Stimulated activated CD4-positive, alpha-beta T cell treated with anti-CD3 and anti-CD28 coated beads, Interleukin-2, amount 100 ng/mL, for 4 hours (primary cell): ENCODE measurements around the gene HDAC7.
A peak's percentile ranks its signal among the peaks of the same experiment; 100 is the strongest.

ENCODE experiments used
- DNase-seq: peaks from one replicate; pipeline ENCODE4 v3.0.0-alpha.2; 2020; ENCODE audit warnings: low read depth

HDAC7 gene

GRCh38 chr12:47793015-47793681 lies 26.6 kb downstream of the HDAC7 start:
- DNase-seq: no peak

GRCh38 chr12:47791874-47792273 lies 27.8 kb downstream of the HDAC7 start:
- DNase-seq: no peak

DNA sequence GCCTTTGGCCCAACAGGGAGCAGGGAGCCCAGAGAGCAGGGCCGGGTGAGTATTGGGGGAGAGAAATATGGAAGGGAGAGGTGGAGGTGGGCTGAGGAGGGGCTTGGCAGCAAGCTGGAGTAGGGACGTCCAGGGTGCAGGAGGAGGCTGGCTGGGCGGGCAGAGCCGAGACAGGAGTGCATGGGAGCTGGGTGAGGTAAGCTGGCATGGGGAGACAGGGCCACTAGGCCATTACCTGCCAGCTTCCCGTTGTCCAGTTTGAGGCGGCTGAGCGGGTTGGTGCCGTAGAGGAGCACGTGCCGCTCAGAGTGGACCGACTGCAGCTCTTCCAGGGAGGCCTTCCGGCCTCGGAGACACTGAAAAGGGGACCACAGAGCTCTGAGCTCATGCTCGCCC lies 28.4 kb downstream of the HDAC7 start:
- no peak for DNase-seq

DNA sequence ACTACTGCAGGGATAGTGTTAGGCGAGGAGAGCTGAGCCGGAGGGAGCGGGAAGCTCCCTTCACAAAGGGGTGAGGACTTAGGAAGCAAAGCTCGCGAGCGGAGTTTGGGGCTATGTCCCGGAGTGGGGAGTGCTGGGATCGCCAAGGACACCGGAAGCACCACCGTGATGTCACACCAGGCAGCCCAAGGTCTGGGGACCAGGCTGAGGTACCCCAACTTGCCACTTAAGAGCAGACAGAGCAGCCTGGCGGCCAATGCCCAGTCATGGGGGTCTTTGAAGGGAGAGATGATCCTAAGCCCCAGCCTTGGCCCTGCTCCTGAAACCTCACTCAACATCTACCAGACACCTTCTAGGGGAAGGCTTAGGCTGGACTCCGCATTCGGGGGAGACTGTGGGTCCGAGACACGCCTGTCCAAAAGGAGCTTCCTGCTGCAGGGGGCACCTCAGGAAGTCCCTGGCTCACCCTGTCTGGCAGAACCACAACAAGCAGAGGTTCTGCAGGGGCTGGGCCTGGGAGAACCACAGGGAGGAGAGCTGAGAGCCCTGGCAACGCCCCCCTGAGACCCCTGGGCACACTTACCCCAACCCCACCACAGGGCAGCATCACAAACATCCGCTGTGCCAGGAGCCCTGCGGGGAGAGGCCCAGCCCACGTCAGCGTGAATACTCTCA lies 28.9 kb downstream of the HDAC7 start:
- no peak for DNase-seq

DNA sequence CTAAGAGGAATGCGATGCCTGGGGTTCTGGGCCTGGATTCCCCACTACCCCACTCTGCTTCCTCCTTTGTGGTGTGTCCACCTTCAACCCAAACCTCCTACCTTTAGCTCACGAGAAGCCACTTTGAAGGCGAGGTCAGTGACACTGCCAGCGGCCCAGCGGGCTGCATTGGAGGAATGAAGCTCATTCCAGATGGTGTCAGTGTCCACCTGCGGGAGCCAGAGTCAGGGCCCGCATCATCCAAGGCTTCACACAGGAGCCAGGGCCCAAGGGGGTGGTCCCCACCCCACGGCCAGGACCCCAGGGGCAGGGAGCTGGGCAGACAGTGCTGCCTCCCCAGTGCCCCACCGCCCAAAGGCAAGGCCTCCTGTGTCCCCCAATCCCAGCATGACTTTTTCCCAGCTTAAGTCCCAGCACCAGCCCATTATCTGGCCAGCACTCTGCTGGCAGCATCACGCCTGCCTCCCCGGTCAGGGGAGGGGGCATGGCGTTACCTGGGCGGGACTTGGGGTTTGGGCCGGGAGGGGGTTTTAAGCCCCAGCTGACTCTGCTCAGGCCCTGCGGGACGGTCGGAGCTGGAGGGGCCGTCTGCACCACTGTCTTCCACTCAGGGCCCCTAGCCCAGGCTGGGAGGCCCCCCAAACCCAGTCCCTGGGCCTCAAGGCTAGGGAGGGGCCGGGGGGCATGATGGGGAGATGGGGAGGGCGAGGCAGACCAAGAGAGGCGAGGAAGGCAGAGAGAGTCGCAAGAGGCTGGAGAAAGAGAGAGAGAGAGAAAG lies 29.8 kb downstream of the HDAC7 start:
- no peak for DNase-seq

GRCh38 chr12:47789141-47789540 lies 30.6 kb downstream of the HDAC7 start:
- DNase-seq: no peak

DNA sequence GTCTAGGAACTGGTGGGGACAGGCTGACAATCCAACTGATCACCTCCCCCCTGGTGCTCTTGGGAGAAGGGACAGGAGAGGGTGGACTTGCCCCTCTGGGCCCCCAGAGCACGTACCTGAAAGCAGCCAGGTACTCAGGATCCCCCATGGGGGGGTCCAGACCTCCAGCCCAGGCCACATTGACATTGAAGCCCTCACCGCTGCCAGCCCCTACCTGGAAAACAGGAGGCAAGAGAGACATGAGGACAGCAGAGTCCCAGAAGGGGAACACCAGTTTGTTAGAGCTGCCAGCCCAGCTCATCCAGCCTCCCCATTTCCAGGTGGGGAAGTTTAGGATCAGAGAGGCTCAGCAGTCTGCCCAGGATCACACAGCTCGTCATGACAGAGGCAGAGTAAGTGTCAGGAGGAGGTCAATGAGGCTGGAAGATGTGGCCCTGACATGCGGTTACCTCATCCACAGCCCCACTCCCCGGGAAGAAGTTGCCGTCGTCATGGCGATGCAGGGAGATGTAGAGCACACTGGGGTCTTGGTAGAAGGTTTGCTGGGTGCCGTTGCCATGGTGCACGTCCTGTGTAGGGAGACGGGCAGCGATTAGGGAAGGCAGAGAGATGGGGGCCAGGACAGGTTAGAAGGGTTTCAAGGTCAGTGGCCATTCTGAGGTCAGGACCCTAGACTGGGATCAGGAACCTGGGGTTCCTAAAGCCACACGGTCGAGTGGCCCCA lies 31.9 kb downstream of the HDAC7 start:
- DNase-seq: no peak

DNA sequence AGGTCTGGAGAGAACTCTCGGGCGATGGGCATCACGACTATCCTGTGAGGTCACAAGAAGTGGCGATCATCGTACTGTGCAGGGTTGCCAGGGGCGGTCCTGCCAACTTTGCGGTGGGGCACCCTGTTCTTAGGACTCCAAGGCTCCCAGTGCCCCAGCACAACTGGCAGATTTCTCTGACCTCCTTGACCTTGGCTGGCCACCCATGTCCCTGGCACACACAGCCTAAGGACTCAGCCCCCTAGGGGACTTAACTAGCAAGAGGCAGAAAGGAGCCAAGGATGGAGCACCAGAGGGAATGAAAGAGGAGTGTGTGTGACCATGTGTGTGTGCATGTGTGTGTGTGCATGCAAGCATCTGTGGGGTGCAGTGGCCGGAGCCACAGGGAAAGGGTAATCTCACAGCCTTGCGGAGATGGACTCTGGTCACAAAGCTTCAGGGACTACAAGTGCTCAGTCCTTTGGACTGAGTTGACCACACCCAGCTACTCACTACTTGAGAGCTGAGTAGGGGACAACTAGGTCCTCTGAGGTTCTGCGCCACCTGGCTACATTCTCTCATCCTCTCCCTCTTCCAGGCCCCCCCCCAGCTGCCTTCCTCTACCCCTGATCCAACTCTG lies 32.9 kb downstream of the HDAC7 start:
- no peak for DNase-seq

- no peak for DNase-seq
These were observed 33.6 kb downstream of the HDAC7 start for GRCh38 chr12:47785887-47786661.

DNA sequence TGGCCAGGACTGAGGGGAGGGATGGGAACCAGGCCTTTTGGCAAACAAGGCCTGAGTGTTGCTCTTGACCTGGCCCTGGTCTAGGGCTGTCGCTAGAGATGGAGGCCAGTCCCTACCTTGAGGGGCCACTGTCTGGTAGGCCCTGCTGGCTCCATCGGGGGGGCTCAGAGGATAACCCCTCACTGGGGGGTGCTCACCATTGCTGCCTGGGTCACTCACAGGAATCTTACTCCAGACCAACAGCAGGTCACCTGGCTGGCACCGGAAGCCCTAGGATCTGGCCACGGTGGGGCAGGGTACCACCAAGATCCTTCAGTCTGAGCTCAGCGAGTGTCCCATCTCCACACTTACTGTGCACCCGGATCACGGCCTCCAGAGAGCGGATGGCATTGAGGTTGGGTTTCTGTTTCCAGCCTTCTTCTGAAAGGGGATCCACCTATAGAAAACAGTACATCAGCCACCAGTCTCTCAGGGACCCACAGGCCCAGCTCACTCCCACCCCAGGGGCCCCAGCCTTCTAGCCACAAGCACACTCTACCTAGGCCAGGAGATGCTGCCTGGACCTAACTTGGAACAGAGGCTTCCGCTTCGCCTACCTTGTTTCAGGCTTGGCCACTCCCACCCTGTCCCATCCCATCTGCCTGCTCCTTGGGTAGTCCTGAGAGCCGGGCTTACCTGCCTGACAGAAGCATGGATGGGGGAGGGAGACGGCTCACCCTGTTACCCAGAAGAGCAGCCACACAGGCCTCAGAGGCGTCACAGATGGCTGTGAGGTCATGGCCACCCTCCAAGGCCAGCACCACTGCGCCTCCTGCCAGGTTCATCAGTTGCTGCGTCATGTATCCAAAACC lies 34.4 kb downstream of the HDAC7 start:
- no peak for DNase-seq

DNA sequence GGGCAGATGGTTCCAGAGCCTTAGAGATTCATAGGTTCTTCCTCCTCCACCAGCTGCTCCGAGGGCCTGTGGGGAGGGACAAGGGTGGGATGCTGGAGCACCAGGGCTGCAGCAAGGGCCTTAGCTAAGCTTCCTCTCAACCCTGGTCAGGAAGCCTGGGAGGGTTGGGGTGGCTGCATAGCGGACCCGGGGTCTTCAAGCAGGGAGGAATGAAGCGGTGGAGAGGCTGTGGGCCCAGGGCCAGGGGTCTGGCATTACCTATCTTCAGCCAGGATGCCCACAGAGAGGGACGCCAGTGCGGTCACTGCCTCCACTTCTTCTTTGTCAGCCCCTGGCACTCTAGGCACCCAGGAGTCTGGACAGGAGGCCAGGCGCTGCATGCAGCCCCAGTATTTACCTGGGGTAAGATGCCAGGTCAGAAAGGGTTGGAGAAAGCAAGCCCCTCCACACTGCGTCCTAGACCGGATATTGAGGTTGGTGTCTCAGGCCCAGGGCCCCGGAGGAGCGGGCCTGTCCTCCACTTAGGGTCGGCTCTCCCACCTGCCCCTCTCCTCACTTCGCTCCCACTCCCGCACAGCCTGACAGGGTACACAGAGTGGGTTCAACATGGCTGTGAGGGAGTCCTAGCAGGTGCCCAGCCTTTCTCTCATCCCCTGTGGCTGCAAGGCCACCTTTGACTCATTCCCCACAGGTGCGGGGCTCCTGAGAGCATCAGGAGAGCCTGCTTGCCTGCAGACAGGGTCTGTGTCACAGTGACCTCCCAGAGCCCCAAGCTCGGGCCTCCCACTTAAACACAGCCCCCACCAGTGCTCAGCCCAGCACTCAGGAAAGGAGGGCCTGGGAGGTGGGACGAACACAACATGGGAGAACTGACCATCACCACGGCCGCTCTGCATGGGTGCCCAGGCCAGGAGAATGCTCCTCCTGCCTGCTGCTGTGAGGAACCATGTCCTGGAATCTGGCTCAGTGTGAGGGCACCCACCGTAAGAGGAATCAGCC lies 35.6 kb downstream of the HDAC7 start:
- no peak for DNase-seq

GRCh38 chr12:47783024-47783755 lies 36.5 kb downstream of the HDAC7 start:
- DNase-seq: no peak

GRCh38 chr12:47782372-47782770 lies 37.3 kb downstream of the HDAC7 start:
- DNase-seq: no peak

DNA sequence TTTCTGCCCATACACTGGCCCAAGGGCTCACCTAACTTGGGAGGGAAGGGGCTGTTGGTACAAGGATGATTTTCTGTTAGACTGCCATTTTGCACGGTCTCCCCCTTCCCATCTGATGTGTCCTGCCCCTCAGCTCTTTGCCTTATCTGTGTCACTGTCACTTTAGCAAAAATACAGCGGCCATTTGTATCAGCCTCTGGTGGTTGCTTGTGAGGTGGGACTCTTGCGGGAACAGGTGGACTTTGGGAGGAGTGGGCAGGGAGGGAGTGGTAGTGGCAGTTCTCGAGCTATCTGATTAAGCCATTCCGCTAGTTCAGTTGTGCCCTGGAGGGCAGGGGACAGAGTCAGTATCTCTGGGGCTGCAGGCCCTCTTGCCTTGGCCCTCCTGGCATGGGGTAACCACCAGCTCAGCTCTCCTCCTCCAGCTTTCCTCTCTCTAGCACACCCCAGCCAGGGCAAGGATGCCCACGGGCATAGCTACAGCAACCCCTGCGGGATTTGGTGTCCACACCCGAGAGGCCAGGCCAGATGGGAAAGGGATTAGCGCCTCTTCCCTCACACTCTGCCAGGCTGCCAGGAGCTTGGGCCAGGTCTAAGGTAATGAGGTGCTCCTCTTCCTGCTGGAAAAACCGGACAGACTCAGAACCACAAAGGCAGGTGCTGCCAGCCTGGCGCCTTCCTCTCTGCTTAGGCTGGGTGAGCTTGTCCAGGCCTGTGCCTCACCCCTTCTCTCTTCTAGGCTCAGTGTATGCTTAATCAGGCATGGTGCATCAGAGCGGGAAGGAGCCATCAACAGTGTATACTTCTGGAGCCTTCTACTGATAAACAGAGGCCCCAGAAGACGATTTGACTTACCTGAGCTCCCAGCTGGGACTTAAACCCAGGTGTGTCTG lies 38.0 kb downstream of the HDAC7 start:
- no peak for DNase-seq

DNA sequence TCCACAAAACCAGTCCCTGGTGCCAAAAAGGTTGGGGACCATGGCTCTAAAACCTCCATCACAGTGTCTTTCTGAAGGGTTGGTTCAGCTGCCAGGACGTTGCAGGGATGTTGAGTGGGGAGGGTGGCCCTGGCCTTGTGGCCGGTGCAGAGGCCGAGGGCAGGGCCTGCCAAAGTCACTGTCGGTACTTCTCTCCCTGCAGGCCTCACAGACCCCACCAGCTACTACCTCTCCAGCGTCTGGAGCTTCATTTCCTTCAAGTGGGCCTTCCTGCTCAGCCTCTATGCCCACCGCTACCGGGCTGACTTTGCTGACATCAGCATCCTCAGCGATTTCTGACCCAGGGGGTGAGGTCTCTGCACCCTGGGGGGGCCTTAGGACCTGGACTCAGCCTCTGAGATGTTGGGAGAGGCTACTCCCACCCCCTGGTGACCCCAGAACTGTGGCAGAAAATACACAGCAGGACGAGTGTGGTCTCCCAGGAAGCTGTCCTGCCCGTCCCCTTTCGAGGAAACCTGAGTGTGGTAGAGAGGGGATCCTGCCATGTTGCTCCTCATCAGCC lies 39.7 kb downstream of the HDAC7 start:
- DNase-seq: no peak

GRCh38 chr12:47779301-47779942 lies 40.3 kb downstream of the HDAC7 start:
- DNase-seq: peak; percentile 86
